ENCODE results near the gene KRTAP10-1. TPM values are rescaled to one million over a fixed set of nuclear protein-coding genes. Genes with fewer than 3 reads are reported as not detected.

KRTAP10-1 gene
- total RNA-seq, 1 donor from 2014 or later = not detected

DNA sequence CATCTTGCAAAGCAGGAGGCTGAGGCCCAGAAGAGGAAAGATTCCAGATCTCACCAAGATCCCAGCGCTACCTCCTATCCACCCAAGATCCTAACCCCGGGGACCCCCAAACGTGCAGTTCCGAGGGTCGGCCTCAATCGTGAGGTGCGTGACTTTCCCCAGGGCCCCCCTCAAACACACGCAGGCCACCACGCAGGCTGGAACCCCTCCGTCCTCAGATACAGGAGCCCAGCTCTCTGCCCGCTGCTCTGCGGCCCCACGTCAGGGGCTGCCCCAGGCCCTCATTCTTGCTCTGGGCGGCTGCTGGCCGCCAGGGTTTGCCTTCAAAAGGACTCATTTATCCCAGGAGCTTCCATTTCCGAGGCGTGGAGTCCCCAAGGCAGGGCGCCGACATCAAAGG, 39.9 kb downstream of the KRTAP10-1 start:
- TF ChIP-seq, protein P1, sequence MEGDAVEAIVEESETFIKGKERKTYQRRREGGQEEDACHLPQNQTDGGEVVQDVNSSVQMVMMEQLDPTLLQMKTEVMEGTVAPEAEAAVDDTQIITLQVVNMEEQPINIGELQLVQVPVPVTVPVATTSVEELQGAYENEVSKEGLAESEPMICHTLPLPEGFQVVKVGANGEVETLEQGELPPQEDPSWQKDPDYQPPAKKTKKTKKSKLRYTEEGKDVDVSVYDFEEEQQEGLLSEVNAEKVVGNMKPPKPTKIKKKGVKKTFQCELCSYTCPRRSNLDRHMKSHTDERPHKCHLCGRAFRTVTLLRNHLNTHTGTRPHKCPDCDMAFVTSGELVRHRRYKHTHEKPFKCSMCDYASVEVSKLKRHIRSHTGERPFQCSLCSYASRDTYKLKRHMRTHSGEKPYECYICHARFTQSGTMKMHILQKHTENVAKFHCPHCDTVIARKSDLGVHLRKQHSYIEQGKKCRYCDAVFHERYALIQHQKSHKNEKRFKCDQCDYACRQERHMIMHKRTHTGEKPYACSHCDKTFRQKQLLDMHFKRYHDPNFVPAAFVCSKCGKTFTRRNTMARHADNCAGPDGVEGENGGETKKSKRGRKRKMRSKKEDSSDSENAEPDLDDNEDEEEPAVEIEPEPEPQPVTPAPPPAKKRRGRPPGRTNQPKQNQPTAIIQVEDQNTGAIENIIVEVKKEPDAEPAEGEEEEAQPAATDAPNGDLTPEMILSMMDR (IDR thresholded peaks at IDR 0.05; ENCODE audit: insufficient read depth, low read length, poor library complexity, severe bottlenecking) = no peak

GRCh38 chr21:44499631-44500030, 40.4 kb downstream of the KRTAP10-1 start:
- H3K27me3 ChIP-seq (ENCODE audit: control insufficient read depth, insufficient read depth, low read length) = peaks cover 16% of the 10 kb centered on the region
- DNase-seq (ENCODE audit: low read depth) = no peak
- H3K4me3 ChIP-seq (ENCODE audit: low read depth, low read length) = no peak overlapping the region
- TF ChIP-seq, protein P1 (IDR thresholded peaks at IDR 0.05; ENCODE audit: insufficient read depth, low read length, poor library complexity, severe bottlenecking) = no peak
- H3K36me3 ChIP-seq (ENCODE audit: control insufficient read depth, insufficient read depth, low read length) = no peaks in the 10 kb centered on the region

More for the DNA sequence above, 39.9 kb downstream of the KRTAP10-1 start:
- Histone ChIP-seq H3K4me3 (ENCODE audit: low read depth, low read length) (no peak overlapping the region), H3K27me3 (ENCODE audit: control insufficient read depth, insufficient read depth, low read length) (peaks cover 16% of the 10 kb centered on the region), H3K36me3 (ENCODE audit: control insufficient read depth, insufficient read depth, low read length) (no peaks in the 10 kb centered on the region)
- no peak for DNase-seq (ENCODE audit: low read depth)

- Histone ChIP-seq H3K4me3 (ENCODE audit: low read depth, low read length) (no peak overlapping the region), H3K27me3 (ENCODE audit: control insufficient read depth, insufficient read depth, low read length) (peaks cover 16% of the 10 kb centered on the region), H3K36me3 (ENCODE audit: control insufficient read depth, insufficient read depth, low read length) (no peaks in the 10 kb centered on the region)
- TF ChIP-seq, protein P1 (IDR thresholded peaks at IDR 0.05; ENCODE audit: insufficient read depth, low read length, poor library complexity, severe bottlenecking) = no peak
- no peak for DNase-seq (ENCODE audit: low read depth)
These were observed 40.8 kb downstream of the KRTAP10-1 start for GRCh38 chr21:44499211-44499560.

- peaks cover 16% of the 10 kb centered on the region for H3K27me3 ChIP-seq (ENCODE audit: control insufficient read depth, insufficient read depth, low read length)
- H3K36me3 ChIP-seq (ENCODE audit: control insufficient read depth, insufficient read depth, low read length) = no peaks in the 10 kb centered on the region
- no peak overlapping the region for H3K4me3 ChIP-seq (ENCODE audit: low read depth, low read length)
- DNase-seq (ENCODE audit: low read depth) = no peak
- TF ChIP-seq, protein P1 (IDR thresholded peaks at IDR 0.05; ENCODE audit: insufficient read depth, low read length, poor library complexity, severe bottlenecking) = no peak
These were observed 41.5 kb downstream of the KRTAP10-1 start for GRCh38 chr21:44498280-44499210.

- Histone ChIP-seq H3K36me3 (ENCODE audit: control insufficient read depth, insufficient read depth, low read length) (no peaks in the 10 kb centered on the region), H3K4me3 (ENCODE audit: low read depth, low read length) (no peak overlapping the region), H3K27me3 (ENCODE audit: control insufficient read depth, insufficient read depth, low read length) (peaks cover 16% of the 10 kb centered on the region)
- DNase-seq (ENCODE audit: low read depth) = no peak
- TF ChIP-seq, protein P1 (IDR thresholded peaks at IDR 0.05; ENCODE audit: insufficient read depth, low read length, poor library complexity, severe bottlenecking) = no peak
These were observed 42.3 kb downstream of the KRTAP10-1 start for GRCh38 chr21:44497703-44498126.
